ENCODE data around the gene RPL38. TPM values are rescaled to one million over a fixed set of nuclear protein-coding genes. Genes with fewer than 3 reads are reported as not detected.

Gene RPL38
- total RNA-seq, 4 donors from 2014 or later: 565 to 1,273 (median 679) TPM

DNA sequence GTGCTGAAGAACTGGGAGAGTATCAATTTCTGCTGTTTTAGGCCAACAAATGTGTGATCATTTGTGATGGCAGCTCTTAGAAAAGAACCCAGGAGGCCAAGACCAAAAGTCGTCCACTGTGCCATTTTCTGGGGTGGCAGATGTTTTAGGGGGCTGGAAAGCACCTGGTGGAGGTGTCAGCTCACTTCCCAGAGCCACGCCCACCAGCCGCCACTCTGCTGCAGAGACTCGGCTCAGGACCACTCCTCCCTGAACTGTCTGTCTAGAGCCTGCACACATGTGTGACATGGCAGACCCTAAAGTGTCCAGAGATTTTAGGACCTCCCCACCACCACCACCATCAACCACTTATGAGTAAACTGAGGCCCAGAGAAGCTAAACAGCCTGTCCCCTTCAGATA is 23.9 kb upstream of the RPL38 start:
- no peak for DNase-seq (ENCODE audit: low spot score in 2 of 2)
- Histone ChIP-seq H3K9me3 (no peaks in the 10 kb centered on the region), H3K27ac (no peak overlapping the region), H3K4me3 (no peak overlapping the region), H3K27me3 (peaks cover 50% of the 10 kb centered on the region), H3K4me1 (no peaks in the 10 kb centered on the region), H3K36me3 (no peaks in the 10 kb centered on the region)
- TF ChIP-seq EP300 (IDR thresholded peaks at IDR 0.05) (no peak), POLR2A (IDR thresholded peaks at IDR 0.05) (no peak)
- 73% methylated on average over 4 of the region's 4 CpGs for WGBS

DNA sequence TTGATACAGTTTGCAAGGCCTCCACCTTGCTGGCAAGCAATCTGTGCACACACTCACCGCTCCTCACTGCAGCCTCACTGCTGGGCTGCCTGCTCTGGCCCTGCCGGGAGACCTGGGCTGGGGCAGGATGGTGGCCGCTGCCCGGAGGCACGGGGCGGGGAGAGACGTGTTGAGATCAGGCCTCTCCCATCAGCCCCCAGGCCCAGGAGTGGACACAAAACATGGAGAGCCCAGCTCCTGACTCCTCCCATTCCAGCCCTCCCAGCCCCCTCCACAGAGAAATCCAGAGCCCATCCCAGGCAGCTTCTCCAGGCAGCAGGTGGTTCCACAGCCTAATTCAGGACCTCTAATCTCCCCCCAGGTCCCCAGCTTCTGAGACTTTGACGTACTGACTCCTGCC is 23.1 kb upstream of the RPL38 start:
- no peaks in the 10 kb centered on the region for H3K4me1 ChIP-seq
- H3K27ac ChIP-seq: no peak overlapping the region
- WGBS: 62% methylated on average over 8 of the region's 8 CpGs

DNA sequence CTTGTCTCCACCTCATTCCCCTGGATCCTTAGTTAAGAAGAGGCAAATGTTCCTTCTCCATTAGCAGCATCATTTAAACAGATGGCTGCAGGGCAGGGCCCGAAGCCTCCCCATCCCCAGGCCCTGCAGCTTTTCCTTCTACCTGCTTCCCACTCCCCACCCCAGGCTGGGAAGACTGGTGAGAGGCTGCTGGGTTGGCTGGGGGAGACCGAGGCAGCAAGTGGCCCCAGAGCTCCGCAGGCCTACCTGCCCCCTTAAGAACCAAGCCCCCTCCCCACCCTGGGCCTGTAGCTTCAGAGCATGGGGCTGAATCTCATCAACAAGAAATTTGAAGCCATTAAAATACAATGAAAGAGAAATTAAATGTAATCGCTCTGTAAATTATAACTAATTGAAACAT is 22.1 kb upstream of the RPL38 start:
- no peak overlapping the region for H3K4me3 ChIP-seq
- peaks cover 45% of the 10 kb centered on the region for H3K27me3 ChIP-seq
- H3K9me3 ChIP-seq: no peaks in the 10 kb centered on the region
- DNase-seq (ENCODE audit: low spot score in 2 of 2): no peak
- H3K36me3 ChIP-seq: no peaks in the 10 kb centered on the region
- no peaks in the 10 kb centered on the region for H3K4me1 ChIP-seq
- H3K27ac ChIP-seq: no peak overlapping the region
- 93% methylated on average over 4 of the region's 4 CpGs for WGBS
- TF ChIP-seq CTCF (IDR thresholded peaks at IDR 0.05) (no peak), POLR2A (IDR thresholded peaks at IDR 0.05) (no peak), POLR2AphosphoS5 (IDR thresholded peaks at IDR 0.05) (no peak), EP300 (IDR thresholded peaks at IDR 0.05) (no peak)

More for the DNA sequence above, 23.1 kb upstream of the RPL38 start:
- peaks cover 45% of the 10 kb centered on the region for H3K27me3 ChIP-seq
- H3K36me3 ChIP-seq: no peaks in the 10 kb centered on the region
- H3K4me3 ChIP-seq: no peak overlapping the region
- no peaks in the 10 kb centered on the region for H3K9me3 ChIP-seq
- no peak for DNase-seq (ENCODE audit: low spot score in 2 of 2)
- TF ChIP-seq POLR2A (IDR thresholded peaks at IDR 0.05) (no peak), POLR2AphosphoS5 (IDR thresholded peaks at IDR 0.05) (no peak), EP300 (IDR thresholded peaks at IDR 0.05) (no peak), CTCF (IDR thresholded peaks at IDR 0.05) (no peak)

DNA sequence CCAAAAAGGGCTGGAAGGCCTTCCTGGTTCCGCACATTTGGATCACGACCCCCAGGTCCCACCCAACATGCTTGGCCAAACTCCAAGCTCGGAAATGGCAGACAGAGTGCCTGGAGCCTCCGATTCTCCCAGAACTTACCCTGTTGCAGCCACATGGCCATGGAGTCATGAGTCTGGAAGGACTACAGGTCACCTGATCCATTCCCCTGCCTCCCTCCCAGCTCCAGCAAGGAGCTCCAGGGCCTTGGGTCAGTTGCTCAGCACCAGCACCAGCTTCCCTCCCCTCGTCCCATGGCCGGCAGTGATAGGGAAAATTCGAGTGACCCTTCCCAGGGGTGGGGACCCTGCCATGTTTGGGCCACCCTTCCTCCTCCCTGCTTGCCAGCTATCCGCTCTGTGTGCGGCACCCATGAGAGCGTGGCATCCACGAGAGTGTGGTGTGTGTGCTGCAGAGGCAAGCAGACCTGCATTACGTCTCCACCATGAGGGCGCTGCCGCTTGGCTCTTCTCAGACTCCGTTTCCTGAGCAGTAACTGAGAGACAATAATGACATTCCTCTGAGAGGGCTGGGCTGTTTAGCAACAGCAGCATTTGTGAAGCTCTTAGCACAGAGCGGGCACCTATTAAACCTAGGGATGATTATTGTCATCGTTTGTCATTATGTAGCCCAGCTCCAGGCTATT is 21.3 kb upstream of the RPL38 start:
- 74% methylated on average over 17 of the region's 17 CpGs for WGBS
- no peak overlapping the region for H3K4me3 ChIP-seq
- no peaks in the 10 kb centered on the region for H3K36me3 ChIP-seq
- no peak overlapping the region for H3K27ac ChIP-seq
- H3K27me3 ChIP-seq: peaks cover 46% of the 10 kb centered on the region
- no peak for DNase-seq (ENCODE audit: low spot score in 2 of 2)
- no peaks in the 10 kb centered on the region for H3K4me1 ChIP-seq
- TF ChIP-seq CTCF (IDR thresholded peaks at IDR 0.05): no peak
- no peak for TF ChIP-seq POLR2AphosphoS5 (IDR thresholded peaks at IDR 0.05)
- H3K9me3 ChIP-seq: no peaks in the 10 kb centered on the region

- no peak for TF ChIP-seq POLR2A (IDR thresholded peaks at IDR 0.05)
- TF ChIP-seq EP300 (IDR thresholded peaks at IDR 0.05): no peak
- TF ChIP-seq POLR2AphosphoS5 (IDR thresholded peaks at IDR 0.05): no peak
- no peak for TF ChIP-seq CTCF (IDR thresholded peaks at IDR 0.05)
- Histone ChIP-seq H3K9me3 (no peaks in the 10 kb centered on the region), H3K27me3 (peaks cover 46% of the 10 kb centered on the region), H3K27ac (no peak overlapping the region), H3K4me3 (no peak overlapping the region), H3K4me1 (no peaks in the 10 kb centered on the region), H3K36me3 (no peaks in the 10 kb centered on the region)
- no peak for DNase-seq (ENCODE audit: low spot score in 2 of 2)
- 76% methylated on average over 9 of the region's 9 CpGs for WGBS
Observed at GRCh38 chr17:74183411-74183810, 20.1 kb upstream of the RPL38 start.

Data from suprapubic skin (tissue), 4 donors.